OCI-LY1 (cell line): Measurements from ENCODE around the gene DPH6.

Experiments used
- H2AFZ ChIP-seq: fragments of 200-600 bp; sonication (generic), shearing (Covaris generic); 2 replicates; pipeline ENCODE4 v1.6.0; 2014; ENCODE audit warnings: antibody characterized with exemption, mild to moderate bottlenecking, low read length
- H3F3A ChIP-seq: fragments of 200-600 bp; sonication (generic), shearing (Covaris generic); 2 replicates; pipeline ENCODE4 v1.6.0; 2014; ENCODE audit warnings: mild to moderate bottlenecking, antibody characterized with exemption, low read length, moderate library complexity; ENCODE audit not compliant: insufficient read depth
- H3K27ac ChIP-seq: fragments of 200-600 bp; sonication (generic); 2 replicates; pipeline ENCODE4 v1.5.1; 2014; ENCODE audit warnings: low read length, mixed run types, mild to moderate bottlenecking, low read depth; ENCODE audit not compliant: poor library complexity, severe bottlenecking
- H3K27me3 ChIP-seq: fragments of 200-600 bp; sonication (generic); 2 replicates; pipeline ENCODE4 v1.6.0; 2014; ENCODE audit warnings: antibody characterized with exemption, mild to moderate bottlenecking, low read length, moderate library complexity; ENCODE audit not compliant: insufficient read depth
- H3K36me3 ChIP-seq: fragments of 200-600 bp; sonication (generic); 2 replicates; pipeline ENCODE4 v1.6.1; 2014; ENCODE audit warnings: mild to moderate bottlenecking, antibody characterized with exemption, low read length, moderate library complexity, mixed read lengths; ENCODE audit not compliant: insufficient read depth
- H3K4me1 ChIP-seq: fragments of 200-600 bp; sonication (generic); 2 replicates; pipeline ENCODE4 v1.5.1; 2014; ENCODE audit warnings: mild to moderate bottlenecking, low read length, moderate library complexity; ENCODE audit not compliant: insufficient read depth, severe bottlenecking
- H3K4me2 ChIP-seq: fragments of 200-600 bp; sonication (generic), shearing (Covaris generic); 2 replicates; pipeline ENCODE4 v1.6.1; 2014; ENCODE audit warnings: low read length
- H3K4me3 ChIP-seq: fragments of 200-600 bp; sonication (generic); 2 replicates; pipeline ENCODE4 v1.5.1; 2014; ENCODE audit warnings: low read length, low read depth, mild to moderate bottlenecking, mixed read lengths; ENCODE audit not compliant: poor library complexity, severe bottlenecking
- H3K79me2 ChIP-seq: fragments of 200-600 bp; shearing (Covaris generic); 2 replicates; pipeline ENCODE4 v1.6.1; 2016; ENCODE audit warnings: mixed run types, low read length, mixed read lengths; ENCODE audit not compliant: insufficient read depth
- H3K9ac ChIP-seq: fragments of 200-600 bp; sonication (generic), shearing (Covaris generic); 2 replicates; pipeline ENCODE4 v1.6.1; 2014; ENCODE audit warnings: mild to moderate bottlenecking, low read length, mixed read lengths
- H3K9me2 ChIP-seq: fragments of 200-600 bp; sonication (generic), shearing (Covaris generic); 2 replicates; pipeline ENCODE4 v1.6.1; 2014; ENCODE audit warnings: low read depth, mild to moderate bottlenecking, low read length, mixed read lengths
- H3K9me3 ChIP-seq: fragments of 200-600 bp; shearing (Covaris generic); 2 replicates; pipeline ENCODE4 v1.6.1; 2014; ENCODE audit warnings: low read length, mixed read lengths
- H4K20me1 ChIP-seq: fragments of 200-600 bp; sonication (generic), shearing (Covaris generic); 2 replicates; pipeline ENCODE4 v1.6.0; 2016; ENCODE audit warnings: mild to moderate bottlenecking, low read length; ENCODE audit not compliant: insufficient read depth
- EZH2 ChIP-seq: fragments of 200-600 bp; sonication (generic), shearing (Covaris generic); IDR thresholded peaks from 2 replicates; pipeline ENCODE4 v1.8.0; 2017; ENCODE audit warnings: borderline replicate concordance, mixed run types, mild to moderate bottlenecking, antibody characterized with exemption, low read length, moderate library complexity, mixed read lengths
- TF ChIP-seq, protein P1 (sequence below): fragments of 200-600 bp; sonication (generic), shearing (Covaris generic); IDR thresholded peaks from 2 replicates; pipeline ENCODE4 v1.5.1; 2017; ENCODE audit warnings: mild to moderate bottlenecking, antibody characterized with exemption, low read length, moderate library complexity, mixed read lengths

DPH6 gene

DNA sequence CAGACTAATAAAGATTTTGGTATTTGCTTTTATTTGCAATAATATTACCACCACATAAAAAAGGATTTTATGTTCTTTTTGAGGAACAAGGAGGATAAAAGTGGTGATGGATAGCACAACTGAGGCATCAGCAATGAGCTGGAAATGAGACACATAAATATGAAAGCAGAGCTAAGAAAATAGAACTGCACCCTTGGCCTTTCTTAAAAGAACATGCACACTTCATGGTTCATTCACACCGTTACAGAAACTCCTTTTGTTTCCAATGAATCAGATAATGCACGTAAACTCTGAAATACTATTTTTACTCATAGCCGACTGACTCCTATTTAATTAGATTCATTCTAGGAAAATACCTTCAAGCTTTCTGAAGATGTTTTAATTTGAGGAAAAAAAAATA is 19.9 kb upstream of the DPH6 start:
- H3K9ac ChIP-seq, result no peak overlapping the region
- no peaks in the 10 kb centered on the region for H3K9me2 ChIP-seq
- H3K9me3 ChIP-seq, result no peaks in the 10 kb centered on the region
- H3K27ac ChIP-seq, result no peak overlapping the region
- TF ChIP-seq, protein P1, sequence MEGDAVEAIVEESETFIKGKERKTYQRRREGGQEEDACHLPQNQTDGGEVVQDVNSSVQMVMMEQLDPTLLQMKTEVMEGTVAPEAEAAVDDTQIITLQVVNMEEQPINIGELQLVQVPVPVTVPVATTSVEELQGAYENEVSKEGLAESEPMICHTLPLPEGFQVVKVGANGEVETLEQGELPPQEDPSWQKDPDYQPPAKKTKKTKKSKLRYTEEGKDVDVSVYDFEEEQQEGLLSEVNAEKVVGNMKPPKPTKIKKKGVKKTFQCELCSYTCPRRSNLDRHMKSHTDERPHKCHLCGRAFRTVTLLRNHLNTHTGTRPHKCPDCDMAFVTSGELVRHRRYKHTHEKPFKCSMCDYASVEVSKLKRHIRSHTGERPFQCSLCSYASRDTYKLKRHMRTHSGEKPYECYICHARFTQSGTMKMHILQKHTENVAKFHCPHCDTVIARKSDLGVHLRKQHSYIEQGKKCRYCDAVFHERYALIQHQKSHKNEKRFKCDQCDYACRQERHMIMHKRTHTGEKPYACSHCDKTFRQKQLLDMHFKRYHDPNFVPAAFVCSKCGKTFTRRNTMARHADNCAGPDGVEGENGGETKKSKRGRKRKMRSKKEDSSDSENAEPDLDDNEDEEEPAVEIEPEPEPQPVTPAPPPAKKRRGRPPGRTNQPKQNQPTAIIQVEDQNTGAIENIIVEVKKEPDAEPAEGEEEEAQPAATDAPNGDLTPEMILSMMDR, result no peak
- TF ChIP-seq EZH2, result no peak
- H3K27me3 ChIP-seq, result no peaks in the 10 kb centered on the region
- H3K79me2 ChIP-seq, result no peaks in the 10 kb centered on the region
- H4K20me1 ChIP-seq, result no peaks in the 10 kb centered on the region
- no peak overlapping the region for H3K4me3 ChIP-seq
- H3K36me3 ChIP-seq, result no peaks in the 10 kb centered on the region
- H3F3A ChIP-seq, result no peaks in the 10 kb centered on the region
- H2AFZ ChIP-seq, result no peak overlapping the region
- H3K4me2 ChIP-seq, result no peak overlapping the region
- H3K4me1 ChIP-seq, result no peaks in the 10 kb centered on the region

DNA sequence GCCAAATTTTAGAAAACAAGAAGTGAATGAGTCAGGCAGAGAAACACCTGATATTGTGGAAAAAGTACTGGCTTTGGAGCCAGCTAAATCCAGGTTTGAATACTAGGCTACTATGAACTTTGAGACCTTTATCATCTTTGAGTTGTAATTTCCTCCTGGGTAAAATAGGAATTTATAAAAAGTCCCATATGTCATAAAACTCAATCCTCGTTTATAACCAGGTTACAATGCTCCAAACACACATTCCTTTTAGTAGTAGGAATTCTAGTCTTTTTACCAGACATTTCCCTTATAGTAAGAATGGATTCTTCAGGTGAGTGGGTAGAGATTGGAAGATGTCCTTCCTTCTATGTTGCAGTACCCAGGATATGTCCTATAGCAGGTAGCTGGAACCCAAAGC is 16.7 kb upstream of the DPH6 start:
- no peak overlapping the region for H2AFZ ChIP-seq
- TF ChIP-seq, protein P1, result no peak
- TF ChIP-seq EZH2, result no peak
- no peak overlapping the region for H3K27ac ChIP-seq
- no peaks in the 10 kb centered on the region for H3K9me2 ChIP-seq
- no peaks in the 10 kb centered on the region for H3K36me3 ChIP-seq
- H3K27me3 ChIP-seq, result no peaks in the 10 kb centered on the region
- H4K20me1 ChIP-seq, result no peaks in the 10 kb centered on the region
- no peak overlapping the region for H3K4me3 ChIP-seq
- H3K9me3 ChIP-seq, result no peaks in the 10 kb centered on the region
- no peaks in the 10 kb centered on the region for H3F3A ChIP-seq
- no peak overlapping the region for H3K9ac ChIP-seq
- no peak overlapping the region for H3K4me2 ChIP-seq
- no peaks in the 10 kb centered on the region for H3K79me2 ChIP-seq
- no peaks in the 10 kb centered on the region for H3K4me1 ChIP-seq

DNA sequence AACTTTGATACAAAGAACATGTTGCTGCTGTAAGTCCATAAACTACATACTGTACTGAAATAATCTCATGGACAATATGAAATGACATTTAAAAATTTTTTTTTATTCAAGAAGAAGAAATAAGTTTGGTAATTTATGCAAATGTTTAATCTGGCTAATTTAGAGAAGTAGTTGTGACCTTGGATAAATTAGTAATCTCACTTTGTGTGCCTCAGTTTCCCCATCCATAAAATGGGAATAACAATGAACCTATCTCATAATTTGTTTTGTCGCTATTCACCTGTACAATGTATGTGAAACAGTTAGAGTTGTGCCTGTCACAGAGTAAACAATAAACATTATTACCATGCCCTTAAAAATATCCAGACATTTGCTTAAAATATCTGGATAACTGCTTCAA is 15.3 kb upstream of the DPH6 start:
- Histone ChIP-seq H3K9me2 (no peaks in the 10 kb centered on the region), H3K36me3 (no peaks in the 10 kb centered on the region), H3K9ac (no peak overlapping the region), H3K79me2 (no peaks in the 10 kb centered on the region), H2AFZ (no peak overlapping the region), H3K9me3 (no peaks in the 10 kb centered on the region), H3K27me3 (no peaks in the 10 kb centered on the region), H3K4me1 (no peaks in the 10 kb centered on the region), H3K4me3 (no peak overlapping the region), H4K20me1 (no peaks in the 10 kb centered on the region), H3K27ac (no peak overlapping the region), H3K4me2 (no peak overlapping the region), H3F3A (no peaks in the 10 kb centered on the region)
- TF ChIP-seq, protein P1, result no peak
- no peak for TF ChIP-seq EZH2
